Colonic mucosa (tissue), 4 donors: Measurements from ENCODE around the gene NPFFR1. TPM values are rescaled to one million over a fixed set of nuclear protein-coding genes. Genes with fewer than 3 reads are reported as not detected.

Source experiments
- DNase-seq: peaks from one replicate; pipeline ENCODE4 v3.0.0-alpha.2; 2020
- H3K27ac ChIP-seq: fragments of 200-600 bp; one replicate; pipeline ENCODE4 v1.8.0; 2021
- H3K27me3 ChIP-seq: fragments of 200-600 bp; one replicate; pipeline ENCODE4 v1.8.0; 2021
- H3K36me3 ChIP-seq: fragments of 200-600 bp; one replicate; pipeline ENCODE4 v1.8.0; 2021
- H3K4me1 ChIP-seq: fragments of 200-600 bp; one replicate; pipeline ENCODE4 v1.8.0; 2021; ENCODE audit warnings: mild to moderate bottlenecking
- H3K4me3 ChIP-seq: fragments of 200-600 bp; one replicate; pipeline ENCODE4 v1.8.0; 2021
- H3K9ac ChIP-seq, 2 donors: one replicate each; pipeline ENCODE4 v1.7.0; 2013; ENCODE audit warnings: control low read depth in 2 of 2, low read depth in 2 of 2, low read length in 2 of 2
- H3K9me3 ChIP-seq: fragments of 200-600 bp; one replicate; pipeline ENCODE4 v1.8.0; 2021
- CTCF ChIP-seq: fragments of 200-600 bp; IDR thresholded peaks from one replicate; pipeline ENCODE4 v1.8.0; 2022; ENCODE audit warnings: antibody characterized with exemption, mild to moderate bottlenecking
- intact Hi-C: fragments of 100-400 bp; cut with DNase I; formaldehyde crosslinking; loops from one replicate; pipeline ENCODE4 v1.14.1; 2022
- total RNA-seq, 2 donors: library from RNA; stranded (reverse); fragmentation: NEBNext Ultra II Directional in 1 of 2; extraction: Animal tissue kit (Norgen Biotek cat#: 25700) in 1 of 2; gene quantifications; one replicate each; pipeline ENCODE4 v1.2.1, GENCODE V29; 2021
- donor health status: healthy.
- donor health status: DM: no; HTN: no; CAD: no.
- donor health status: DM: no; HTN: no; CAD: no.

The NPFFR1 gene
- total RNA-seq, 2 donors from 2014 or later: 0.07 to 0.08 TPM

GRCh38 chr10:70285476-70285831, 1.6 kb upstream of the NPFFR1 start:
- no peak overlapping the region for H3K4me3 ChIP-seq

GRCh38 chr10:70284542-70285475, 1.0 kb upstream of the NPFFR1 start:
- Histone ChIP-seq H3K27ac (no peak overlapping the region), H3K27me3 (peaks cover 26% of the 10 kb centered on the region), H3K4me3 (no peak overlapping the region), H3K9me3 (no peaks in the 10 kb centered on the region), H3K36me3 (no peaks in the 10 kb centered on the region), H3K9ac (no peak overlapping the region), H3K4me1 (peaks cover 7% of the 10 kb centered on the region)
- intact Hi-C loops: no loop called here
- no peak for TF ChIP-seq CTCF
- DNase-seq: no peak

More at GRCh38 chr10:70285476-70285831, 1.6 kb upstream of the NPFFR1 start:
- Histone ChIP-seq H3K9me3 (no peaks in the 10 kb centered on the region), H3K9ac (no peak overlapping the region), H3K4me1 (peaks cover 7% of the 10 kb centered on the region), H3K27me3 (peaks cover 26% of the 10 kb centered on the region), H3K36me3 (no peaks in the 10 kb centered on the region), H3K27ac (no peak overlapping the region)
- TF ChIP-seq CTCF: no peak
- DNase-seq: no peak
- intact Hi-C loops: no loop called here

GRCh38 chr10:70283071-70283444, 746 bp downstream of the NPFFR1 start:
- Histone ChIP-seq H3K9me3 (no peaks in the 10 kb centered on the region), H3K9ac (no peak overlapping the region), H3K4me3 (no peak overlapping the region), H3K27ac (no peak overlapping the region), H3K4me1 (peaks cover 7% of the 10 kb centered on the region), H3K27me3 (peaks cover 26% of the 10 kb centered on the region), H3K36me3 (no peaks in the 10 kb centered on the region)
- no peak for DNase-seq
- intact Hi-C loops: no loop called here
- TF ChIP-seq CTCF: no peak

- Histone ChIP-seq H3K4me3 (no peak overlapping the region), H3K9ac (no peak overlapping the region), H3K9me3 (no peaks in the 10 kb centered on the region), H3K27me3 (peaks cover 26% of the 10 kb centered on the region), H3K4me1 (peaks cover 7% of the 10 kb centered on the region), H3K36me3 (no peaks in the 10 kb centered on the region), H3K27ac (no peak overlapping the region)
- TF ChIP-seq CTCF: no peak
- no peak for DNase-seq
- intact Hi-C loops: no loop called here
These were observed 2.2 kb downstream of the NPFFR1 start for GRCh38 chr10:70281609-70282008.

GRCh38 chr10:70280099-70280498, 3.7 kb downstream of the NPFFR1 start:
- Histone ChIP-seq H3K4me1 (peaks cover 7% of the 10 kb centered on the region), H3K36me3 (no peaks in the 10 kb centered on the region), H3K27me3 (peaks cover 20% of the 10 kb centered on the region), H3K9me3 (no peaks in the 10 kb centered on the region), H3K9ac (no peak overlapping the region), H3K27ac (no peak overlapping the region), H3K4me3 (no peak overlapping the region)
- DNase-seq: no peak
- intact Hi-C loops: no loop called here
- no peak for TF ChIP-seq CTCF
